Esophagus squamous epithelium (tissue), 4 donors: ENCODE results near the gene MLKL.

ENCODE experiments used
- CTCF ChIP-seq, 6 experiments: fragments of 450-650 bp in 4 of 6; fragments of 200-600 bp in 2 of 6; sonication (generic) in 2 of 6; IDR thresholded peaks; one replicate each; pipeline ENCODE4 v1.5.1; 2016 to 2019; ENCODE audit warnings: antibody characterized with exemption in 6 of 6, mild to moderate bottlenecking in 4 of 6, moderate library complexity in 4 of 6
- POLR2A ChIP-seq, 4 donors: fragments of 450-650 bp; IDR thresholded peaks; one replicate each; pipeline ENCODE4 v1.6.1; 2017; ENCODE audit warnings: antibody characterized with exemption in 4 of 4, mild to moderate bottlenecking in 4 of 4, moderate library complexity in 3 of 4

GRCh38 chr16:74734361-74735161 lies 33.9 kb upstream of the MLKL start:
- TF ChIP-seq CTCF (IDR thresholded peaks at IDR 0.05) (no peak), POLR2A (IDR thresholded peaks at IDR 0.05) (no peak)
